Superior temporal gyrus (tissue), 1 donor: Measurements from ENCODE around the gene RABL6.
A peak's percentile ranks its signal among the peaks of the same experiment; 100 is the strongest.
"Not testable (repeated sequence)": the region's sequence is repeated elsewhere in the genome, so short reads cannot be mapped to it uniquely, and the experiment has no call there.

Source experiments
- DNase-seq: peaks from one replicate; pipeline ENCODE4 v3.0.0-alpha.2; 2016; ENCODE audit errors: extremely low spot score

The RABL6 gene

GRCh38 chr9:136820971-136821825 lies 13.4 kb downstream of the RABL6 start:
- DNase-seq, result peak; percentile 16

DNA sequence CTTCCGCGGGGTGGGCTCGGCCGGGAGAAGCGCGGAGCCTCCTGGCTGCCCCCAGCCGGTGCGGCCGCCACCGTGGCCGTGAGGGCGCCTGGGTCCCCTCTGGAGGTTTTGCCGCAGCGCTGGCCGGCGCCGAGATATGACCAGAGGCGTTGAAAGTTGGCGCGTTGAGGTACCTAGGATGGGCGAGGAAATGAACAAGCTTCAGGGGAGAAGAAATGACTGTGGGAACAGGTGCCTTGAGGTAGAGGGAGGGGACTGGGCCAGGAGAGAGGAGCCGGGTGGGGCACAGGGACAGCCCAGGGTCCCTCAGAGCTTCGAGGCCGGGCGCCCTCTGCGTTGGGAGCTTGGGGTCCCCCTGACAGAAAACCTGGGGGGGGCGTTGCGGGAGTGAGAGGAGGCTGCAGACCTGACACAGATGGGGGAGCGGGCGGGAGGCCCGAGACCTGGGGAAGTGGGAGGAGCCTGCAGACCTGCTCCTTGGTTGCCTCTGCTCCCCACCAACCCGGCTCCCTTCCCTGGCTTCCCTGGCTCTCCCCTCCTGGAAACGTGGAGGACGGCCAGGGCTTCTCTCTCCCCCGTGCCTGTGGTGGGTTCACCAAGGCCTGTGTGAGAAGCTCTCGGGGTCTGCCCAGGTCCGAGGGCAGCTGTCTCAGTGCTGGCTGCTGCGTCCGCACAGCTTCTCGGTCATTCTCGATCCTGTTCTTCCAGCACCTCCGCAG lies 14.2 kb downstream of the RABL6 start:
- no peak for DNase-seq

DNA sequence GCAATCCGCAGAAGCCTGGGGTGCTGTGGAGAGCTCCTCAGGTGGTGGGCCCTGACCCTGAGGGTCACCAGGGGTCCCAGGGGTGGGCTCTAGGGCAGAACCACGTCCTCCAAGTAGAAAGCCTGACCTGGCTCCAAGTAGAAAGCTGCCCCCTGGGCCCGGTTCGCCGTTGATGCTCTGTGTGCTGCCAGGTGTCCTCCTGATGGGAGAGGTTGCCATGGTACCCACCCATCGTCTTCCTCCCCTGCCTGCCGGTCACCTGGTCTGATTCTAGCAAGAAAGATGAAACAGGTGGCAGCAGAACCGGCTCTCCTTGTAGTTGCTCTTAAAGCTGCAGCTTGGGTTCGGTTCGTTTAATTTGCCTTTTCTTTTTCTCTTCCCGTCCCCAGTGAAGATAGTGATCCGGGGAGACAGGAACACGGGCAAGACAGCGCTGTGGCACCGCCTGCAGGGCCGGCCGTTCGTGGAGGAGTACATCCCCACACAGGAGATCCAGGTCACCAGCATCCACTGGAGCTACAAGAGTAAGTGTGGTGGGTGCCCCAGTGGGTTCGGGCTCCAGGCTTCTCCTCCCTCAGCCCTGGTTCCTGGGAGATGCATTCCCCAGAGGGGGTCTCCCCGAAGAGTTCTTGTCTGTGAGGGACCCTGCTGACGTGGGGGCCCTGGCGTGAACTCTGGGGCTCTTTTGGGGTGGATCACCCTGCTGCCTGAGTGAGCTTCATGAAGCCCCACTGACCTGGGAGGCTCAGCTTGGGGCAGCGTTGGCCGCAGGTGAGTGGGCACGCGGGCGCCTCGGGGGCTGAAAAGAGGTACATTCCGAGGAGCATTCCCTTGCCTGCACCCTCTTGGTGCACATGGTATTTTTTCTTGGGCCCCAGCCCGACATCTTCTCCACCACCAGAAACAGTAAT lies 15.6 kb downstream of the RABL6 start:
- DNase-seq, result no peak

- DNase-seq, result no peak
Measured at GRCh38 chr9:136824496-136825225, 16.9 kb downstream of the RABL6 start.

GRCh38 chr9:136825295-136826187 lies 17.8 kb downstream of the RABL6 start:
- DNase-seq, result no peak

- DNase-seq, result no peak
Measured at GRCh38 chr9:136826188-136826541, 18.4 kb downstream of the RABL6 start.

- DNase-seq, result no peak
Measured at GRCh38 chr9:136826703-136827582, 19.2 kb downstream of the RABL6 start.

DNA sequence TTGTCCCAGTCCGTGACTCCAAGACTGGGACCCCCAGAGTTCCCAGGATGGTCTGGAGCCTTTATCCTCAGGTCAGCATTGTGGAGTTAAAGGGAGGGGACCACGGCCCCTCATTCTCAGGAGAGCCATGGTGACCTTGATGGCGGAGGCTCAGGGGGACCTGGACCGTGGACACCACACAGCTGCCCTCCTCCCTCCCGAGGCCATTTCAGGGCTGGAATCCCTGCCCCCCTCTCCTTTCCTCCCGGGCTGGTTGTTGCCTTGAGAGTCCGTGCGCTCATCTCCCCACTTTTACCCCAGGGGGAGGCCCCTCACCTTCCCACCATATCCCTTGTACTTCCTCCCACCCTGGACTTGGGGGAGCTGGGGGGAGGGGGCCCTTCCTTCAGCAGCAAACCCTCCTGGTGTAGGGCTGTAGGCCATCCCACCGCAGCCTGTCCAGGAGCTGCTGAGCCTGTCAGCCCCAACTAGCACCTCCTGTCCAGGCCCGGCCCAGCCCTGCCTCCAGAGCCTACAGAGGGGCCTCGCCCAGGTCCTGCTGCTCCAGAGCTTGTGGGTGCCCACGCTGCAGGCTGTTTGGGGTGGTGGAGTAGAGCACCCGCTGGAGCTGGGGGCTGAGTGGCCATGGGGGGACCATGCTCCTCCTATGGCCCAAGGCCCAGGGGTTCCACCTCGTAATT lies 20.2 kb downstream of the RABL6 start:
- no peak for DNase-seq

- no peak for DNase-seq
Measured at GRCh38 chr9:136828474-136829140, 20.9 kb downstream of the RABL6 start.

DNA sequence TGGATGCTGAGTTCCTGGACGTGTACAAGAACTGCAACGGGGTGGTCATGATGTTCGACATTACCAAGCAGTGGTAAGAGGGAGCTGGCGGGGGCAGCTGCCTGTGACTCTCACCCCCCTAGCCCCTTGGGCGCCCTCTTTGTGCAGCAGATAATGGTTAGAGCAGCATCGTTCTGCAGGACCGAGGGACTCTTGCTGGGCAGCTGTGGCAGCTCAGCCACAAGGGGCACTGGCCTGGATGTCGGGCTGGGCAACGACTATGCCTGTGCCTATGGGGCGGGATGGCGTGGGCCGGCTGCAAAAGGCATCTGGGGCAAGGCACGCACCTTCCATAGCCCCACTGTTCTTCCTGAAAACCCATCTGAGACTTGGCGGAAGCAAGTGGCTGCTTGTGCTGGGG lies 21.7 kb downstream of the RABL6 start:
- DNase-seq, result no peak

DNA sequence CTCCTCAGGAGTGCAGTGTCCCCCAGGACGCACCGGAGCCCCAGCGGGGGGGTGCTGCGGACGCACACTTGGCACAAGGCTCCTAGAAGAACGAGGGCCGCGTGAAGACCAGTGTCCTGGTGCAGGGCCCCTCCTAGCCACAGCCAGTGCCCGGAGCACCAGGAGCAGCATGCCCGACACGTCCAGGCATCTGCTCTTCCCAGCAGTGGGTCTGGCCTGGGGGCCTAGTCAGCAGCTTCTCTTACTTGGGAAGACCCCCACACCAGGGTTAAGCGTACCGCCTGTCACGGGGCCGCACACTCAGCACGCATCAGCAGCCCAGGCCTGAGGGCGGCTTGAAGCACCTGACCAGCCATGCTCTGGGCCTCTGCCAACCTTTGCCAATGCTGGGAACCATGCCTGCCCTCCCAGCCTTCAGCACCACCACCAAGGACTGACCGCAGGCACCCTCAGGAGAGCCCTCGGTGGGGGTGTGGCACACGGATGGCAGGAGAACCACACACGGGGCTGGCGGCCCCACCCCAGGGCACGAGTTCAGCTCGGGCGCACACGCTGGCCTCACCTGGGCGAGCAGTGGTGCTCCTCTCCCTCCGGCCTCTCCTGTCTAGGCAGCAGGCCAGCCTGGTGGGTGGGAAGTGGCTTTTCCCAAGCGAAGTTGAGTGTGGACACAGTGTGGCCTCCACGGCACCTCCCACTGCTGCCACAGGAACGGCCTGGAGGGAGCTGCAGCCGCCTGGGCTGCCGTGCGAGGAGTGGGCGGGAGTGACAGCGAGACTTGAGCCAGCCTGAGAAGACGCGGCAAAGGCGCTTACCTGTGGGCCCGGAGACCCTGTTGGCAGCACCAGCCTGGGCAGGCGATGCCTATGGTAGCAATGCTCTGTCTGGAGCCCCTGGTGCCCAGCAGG lies 22.5 kb downstream of the RABL6 start:
- no peak for DNase-seq

DNA sequence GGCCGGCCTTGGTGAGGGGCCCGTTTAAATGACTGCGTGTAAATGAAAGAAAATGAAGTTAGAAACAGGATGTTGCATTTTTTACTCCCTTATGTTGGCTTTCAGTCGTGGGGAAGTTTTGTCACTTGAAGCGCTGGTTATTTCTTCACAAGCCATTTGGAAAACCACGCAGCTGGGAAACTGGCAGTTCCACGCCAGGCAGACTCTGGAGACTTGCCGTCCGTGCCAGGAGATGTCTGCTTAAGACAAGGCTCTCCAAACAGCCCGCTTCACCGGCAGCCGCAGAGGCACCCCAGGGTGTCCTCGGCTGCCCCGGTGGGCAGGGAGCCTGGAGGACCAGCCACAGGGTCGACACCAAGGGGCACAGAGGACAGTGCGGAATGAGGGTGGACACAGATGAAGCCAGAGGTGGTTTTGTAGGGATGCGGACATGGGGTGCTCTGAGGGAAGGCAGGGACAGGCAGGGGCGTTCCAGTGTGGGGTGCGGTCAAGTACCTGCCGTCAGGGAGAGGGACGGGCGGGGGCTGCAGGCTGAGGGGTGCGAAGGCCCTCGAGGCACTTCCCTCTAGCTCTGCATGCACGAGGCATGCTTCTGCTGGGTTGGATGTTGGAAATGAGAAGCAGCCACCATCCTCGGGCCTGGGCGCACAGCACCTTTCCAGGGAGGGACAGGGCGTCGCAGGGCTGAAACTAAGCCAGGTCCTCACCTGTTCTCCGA lies 23.4 kb downstream of the RABL6 start:
- peak; percentile 43 for DNase-seq

DNA sequence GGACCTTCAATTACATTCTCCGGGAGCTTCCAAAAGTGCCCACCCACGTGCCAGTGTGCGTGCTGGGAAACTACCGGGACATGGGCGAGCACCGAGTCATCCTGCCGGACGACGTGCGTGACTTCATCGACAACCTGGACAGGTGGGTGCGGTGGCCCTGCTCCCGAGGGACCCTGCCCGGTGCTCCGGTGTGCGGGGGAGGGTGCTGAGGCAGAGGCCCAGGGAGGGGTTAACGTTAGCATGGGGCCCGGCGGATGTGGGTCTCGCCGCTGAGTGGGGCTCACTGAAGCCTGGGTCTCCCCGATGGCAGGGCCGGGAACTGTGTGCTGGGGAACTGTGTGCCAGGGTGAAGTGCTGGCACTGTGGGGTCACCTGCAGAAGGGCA lies 24.0 kb downstream of the RABL6 start:
- no peak for DNase-seq

DNA sequence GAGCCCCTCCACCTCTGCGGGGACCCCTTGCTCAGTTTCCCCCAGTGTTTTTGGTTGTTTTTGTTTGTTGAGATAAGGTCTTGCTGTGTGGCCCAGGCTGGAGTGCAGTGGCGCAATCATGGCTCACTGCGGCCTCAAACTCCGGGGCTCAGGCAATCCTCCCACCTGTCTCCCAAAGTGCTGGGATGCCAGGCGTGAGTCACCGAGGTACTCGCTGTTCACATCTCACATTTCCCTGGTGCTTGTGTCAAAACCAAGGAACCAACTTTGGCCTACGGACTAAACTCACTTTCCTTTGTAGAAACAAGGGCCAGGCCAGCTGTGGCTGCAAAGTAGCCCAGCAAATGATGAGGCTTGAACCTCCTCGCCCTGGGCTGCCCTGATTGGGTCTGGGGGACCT lies 24.8 kb downstream of the RABL6 start:
- no peak for DNase-seq

- DNase-seq, result not testable (repeated sequence)
Measured at GRCh38 chr9:136833381-136834048, 25.8 kb downstream of the RABL6 start.
